Spinal cord (tissue), 10 donors: ENCODE results near the gene DNAH3. TPM values are rescaled to one million over a fixed set of nuclear protein-coding genes. Genes with fewer than 3 reads are reported as not detected.
A peak's percentile ranks its signal among the peaks of the same experiment; 100 is the strongest.
"Not testable (repeated sequence)": the region's sequence is repeated elsewhere in the genome, so short reads cannot be mapped to it uniquely, and the experiment has no call there.

Source experiments
- DNase-seq, 6 donors: peaks; one replicate each; pipeline versions ENCODE4 v3.0.0 to v3.0.0-alpha.2; 2013 to 2015; ENCODE audit warnings: low spot score in 6 of 6, low read depth in 4 of 6
- H3K27ac ChIP-seq: one replicate; pipeline ENCODE4 v1.5.1; 2013; ENCODE audit warnings: low read depth, low read length, control low read depth
- H3K27me3 ChIP-seq: one replicate; pipeline ENCODE4 v1.6.1; 2013; ENCODE audit warnings: low read length; ENCODE audit not compliant: control insufficient read depth, insufficient read depth
- H3K36me3 ChIP-seq: one replicate; pipeline ENCODE4 v1.6.1; 2013; ENCODE audit warnings: low read length; ENCODE audit not compliant: control insufficient read depth, insufficient read depth
- H3K4me1 ChIP-seq: one replicate; pipeline ENCODE4 v1.6.1; 2013; ENCODE audit warnings: low read length; ENCODE audit not compliant: control insufficient read depth, insufficient read depth
- H3K4me3 ChIP-seq: one replicate; pipeline ENCODE4 v1.5.1; 2013; ENCODE audit warnings: low read depth, low read length, control low read depth
- H3K9me3 ChIP-seq: one replicate; pipeline ENCODE4 v1.6.1; 2013; ENCODE audit warnings: low read length; ENCODE audit not compliant: control insufficient read depth, insufficient read depth
- WGBS: methylation state at CpG from one replicate; pipeline ENCODE4 v1.1.5; 2013; ENCODE audit warnings: missing lambda C conversion rate; ENCODE audit not compliant: insufficient coverage; 5-methylcytosine and 5-hydroxymethylcytosine counted together
- polyA plus RNA-seq, 2 donors: library from polyadenylated mRNA; unstranded; fragments of 120-200 nt; gene quantifications; one replicate each; pipeline ENCODE4 v1.2.1, GENCODE V29; 2013; ENCODE audit not compliant: insufficient read length in 2 of 2
- total RNA-seq, 2 donors: library from RNA; depleted of rRNA in 1 of 2; stranded (reverse); fragments of 120-200 nt in 1 of 2; fragments of >200 nt in 1 of 2; gene quantifications; one replicate each; pipeline versions ENCODE4 v1.2.3 to v1.2.4, GENCODE V29; 2013 to 2014
- donor health status: healthy.

The DNAH3 gene
- total and polyA plus RNA-seq, 4 donors, result 1.6 to 3.2 (median 1.9) TPM

DNA sequence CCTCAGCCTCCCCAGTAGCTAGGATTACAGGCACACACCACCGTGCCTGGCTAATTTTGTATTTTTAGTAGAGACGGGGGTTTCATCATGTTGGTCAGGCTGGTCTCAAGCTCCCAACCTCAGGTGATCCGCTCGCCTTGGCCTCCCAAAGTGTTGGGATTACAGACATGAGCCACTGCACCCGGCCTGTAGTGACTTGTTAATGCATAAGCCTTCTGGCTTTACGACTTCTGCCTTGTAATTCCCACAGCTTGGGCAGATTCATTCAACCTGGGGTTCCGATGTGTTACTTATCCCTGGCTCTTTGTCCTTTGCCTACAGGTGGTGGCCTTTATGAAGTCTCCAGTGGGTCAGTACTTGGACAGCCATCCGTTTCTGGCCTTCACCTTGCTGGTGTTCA lies 19.5 kb upstream of the DNAH3 start:
- H3K4me3 ChIP-seq, H3K27ac ChIP-seq, H3K4me1 ChIP-seq, H3K27me3 ChIP-seq, DNase-seq, H3K9me3 ChIP-seq: not testable (repeated sequence)
- WGBS, result 92% methylated on average over 6 of the region's 8 CpGs
- peaks cover 15% of the 10 kb centered on the region for H3K36me3 ChIP-seq

- no peaks in the 10 kb centered on the region for H3K27me3 ChIP-seq
- no peak for DNase-seq
- 100% methylated on average over 2 of the region's 5 CpGs for WGBS
- no peaks in the 10 kb centered on the region for H3K9me3 ChIP-seq
- H3K4me3 ChIP-seq, result no peak overlapping the region
- peaks cover 14% of the 10 kb centered on the region for H3K36me3 ChIP-seq
- no peak overlapping the region for H3K27ac ChIP-seq
- H3K4me1 ChIP-seq, result no peaks in the 10 kb centered on the region
These were observed 18.8 kb upstream of the DNAH3 start for GRCh38 chr16:21169249-21169981.

DNA sequence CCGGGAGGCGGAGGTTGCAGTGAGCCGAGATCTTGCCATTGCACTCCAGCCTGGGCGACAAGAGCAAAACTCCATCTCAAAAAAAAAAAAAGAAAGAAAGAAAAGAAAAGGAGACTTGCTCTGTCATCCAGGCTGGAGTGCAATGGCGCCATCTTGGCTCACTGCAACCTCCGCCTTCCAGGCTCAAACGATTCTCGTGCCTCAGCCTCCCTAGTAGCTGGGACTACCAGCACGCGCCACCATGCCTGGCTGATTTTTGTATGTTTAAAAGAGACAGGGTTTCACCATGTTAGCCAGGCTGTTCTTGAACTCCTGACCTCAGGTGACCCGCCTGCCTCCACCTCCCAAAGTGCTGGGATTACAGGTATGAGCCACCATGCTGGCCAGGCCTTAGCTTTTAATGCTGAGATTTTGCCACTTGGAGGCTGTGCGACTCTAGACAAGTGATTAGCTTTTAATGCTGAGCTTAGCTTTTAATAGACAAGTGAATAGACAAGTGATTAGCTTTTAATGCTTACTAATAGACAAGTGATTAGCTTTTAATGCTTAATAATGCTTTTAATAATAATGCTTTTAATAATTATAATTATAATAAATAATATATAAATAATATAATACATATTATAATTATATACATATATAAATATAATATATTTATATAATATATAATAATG lies 17.4 kb upstream of the DNAH3 start:
- Histone ChIP-seq H3K27ac (no peak overlapping the region), H3K4me1 (no peaks in the 10 kb centered on the region), H3K4me3 (no peak overlapping the region), H3K9me3 (no peaks in the 10 kb centered on the region), H3K36me3 (peaks cover 9% of the 10 kb centered on the region), H3K27me3 (no peaks in the 10 kb centered on the region)
- 95% methylated on average over 7 of the region's 12 CpGs for WGBS
- peak in 1 of 6 donors; percentile 18 for DNase-seq

DNA sequence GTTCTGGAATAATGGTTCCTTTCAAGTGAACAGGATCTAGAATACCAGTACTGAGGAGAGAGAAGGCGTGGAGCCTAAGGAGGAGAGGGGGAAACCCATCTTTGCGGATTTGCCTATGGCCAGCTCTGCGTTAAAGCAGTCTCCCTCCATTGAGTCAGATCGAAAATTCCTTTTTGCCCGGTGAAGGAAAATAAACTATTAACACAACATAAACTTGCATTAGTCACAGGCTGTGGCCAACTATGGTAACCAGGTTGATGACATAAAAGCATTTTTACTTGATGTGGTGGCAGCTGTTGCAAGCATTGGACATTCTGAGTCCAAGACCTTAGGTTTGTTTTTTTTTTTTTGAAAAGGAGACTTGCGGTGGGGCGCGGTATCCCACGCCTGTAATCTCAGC lies 16.7 kb upstream of the DNAH3 start:
- no peak for DNase-seq
- 100% methylated on average over 5 of the region's 9 CpGs for WGBS
- Histone ChIP-seq H3K4me1 (no peaks in the 10 kb centered on the region), H3K9me3 (no peaks in the 10 kb centered on the region), H3K27ac (no peak overlapping the region), H3K36me3 (peaks cover 9% of the 10 kb centered on the region), H3K4me3 (no peak overlapping the region), H3K27me3 (no peaks in the 10 kb centered on the region)

DNA sequence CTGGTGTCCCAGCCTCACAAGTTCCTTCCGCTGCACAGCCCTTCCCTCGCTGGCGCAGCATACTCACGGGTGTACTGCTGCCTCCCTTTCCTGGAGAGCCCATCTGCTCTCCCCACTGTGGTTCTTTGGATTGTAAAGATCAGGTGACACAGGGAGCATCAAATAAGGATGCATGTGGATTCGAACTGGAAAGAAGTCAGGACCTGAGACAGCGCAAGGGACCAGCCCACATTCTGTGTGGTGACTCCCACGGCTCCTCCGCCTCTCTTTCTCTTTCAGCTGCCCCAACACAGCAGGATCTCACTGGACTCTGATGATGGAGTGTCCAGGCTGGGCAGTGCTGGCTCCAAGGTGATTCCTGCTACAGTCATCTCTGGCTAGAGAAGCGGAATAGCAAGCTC lies 15.9 kb upstream of the DNAH3 start:
- DNase-seq, result no peak
- no peaks in the 10 kb centered on the region for H3K4me1 ChIP-seq
- H3K27ac ChIP-seq, result no peak overlapping the region
- H3K27me3 ChIP-seq, result no peaks in the 10 kb centered on the region
- no peak overlapping the region for H3K4me3 ChIP-seq
- no peaks in the 10 kb centered on the region for H3K9me3 ChIP-seq
- peaks cover 6% of the 10 kb centered on the region for H3K36me3 ChIP-seq
- 84% methylated on average over 9 of the region's 9 CpGs for WGBS

GRCh38 chr16:21164521-21165168 lies 14.0 kb upstream of the DNAH3 start:
- Histone ChIP-seq H3K4me1 (peaks cover 2% of the 10 kb centered on the region), H3K36me3 (peaks cover 6% of the 10 kb centered on the region), H3K4me3 (no peak overlapping the region), H3K27ac (no peak overlapping the region), H3K9me3 (no peaks in the 10 kb centered on the region), H3K27me3 (no peaks in the 10 kb centered on the region)
- peak in 1 of 6 donors; percentile 30 for DNase-seq
- 90% methylated on average over 6 of the region's 7 CpGs for WGBS

DNA sequence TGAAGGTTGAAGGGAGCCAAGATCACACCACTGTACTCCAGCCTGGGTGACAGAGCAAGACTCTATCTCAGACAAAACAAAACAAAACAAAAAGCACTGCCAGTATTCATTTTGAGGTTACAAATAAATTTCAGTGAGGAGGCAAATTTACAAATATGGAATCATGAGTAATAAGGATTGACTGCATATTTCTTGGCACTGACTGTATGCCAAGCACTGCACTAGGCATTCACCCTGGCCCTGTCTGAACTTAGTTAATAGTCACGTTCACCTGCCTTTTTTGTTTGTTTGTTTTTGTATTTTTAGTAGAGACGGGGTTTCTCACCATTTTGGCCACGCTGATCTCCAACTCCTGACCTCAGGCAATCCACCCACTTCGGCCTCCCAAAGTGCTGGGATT lies 12.9 kb upstream of the DNAH3 start:
- no peak overlapping the region for H3K4me3 ChIP-seq
- H3K27ac ChIP-seq, result no peak overlapping the region
- H3K27me3 ChIP-seq, result no peaks in the 10 kb centered on the region
- no peaks in the 10 kb centered on the region for H3K9me3 ChIP-seq
- H3K4me1 ChIP-seq, result peaks cover 13% of the 10 kb centered on the region
- peaks cover 6% of the 10 kb centered on the region for H3K36me3 ChIP-seq
- 100% methylated on average over 3 of the region's 4 CpGs for WGBS
- DNase-seq, result no peak

- no peaks in the 10 kb centered on the region for H3K9me3 ChIP-seq
- H3K36me3 ChIP-seq, result peaks cover 6% of the 10 kb centered on the region
- no peak overlapping the region for H3K27ac ChIP-seq
- H3K4me3 ChIP-seq, result no peak overlapping the region
- 80% methylated on average over 2 of the region's 7 CpGs for WGBS
- H3K4me1 ChIP-seq, result peaks cover 21% of the 10 kb centered on the region
- H3K27me3 ChIP-seq, result no peaks in the 10 kb centered on the region
- DNase-seq, result peak in 2 of 6 donors; percentile 74 to 76
These were observed 12.1 kb upstream of the DNAH3 start for GRCh38 chr16:21162661-21163151.

DNA sequence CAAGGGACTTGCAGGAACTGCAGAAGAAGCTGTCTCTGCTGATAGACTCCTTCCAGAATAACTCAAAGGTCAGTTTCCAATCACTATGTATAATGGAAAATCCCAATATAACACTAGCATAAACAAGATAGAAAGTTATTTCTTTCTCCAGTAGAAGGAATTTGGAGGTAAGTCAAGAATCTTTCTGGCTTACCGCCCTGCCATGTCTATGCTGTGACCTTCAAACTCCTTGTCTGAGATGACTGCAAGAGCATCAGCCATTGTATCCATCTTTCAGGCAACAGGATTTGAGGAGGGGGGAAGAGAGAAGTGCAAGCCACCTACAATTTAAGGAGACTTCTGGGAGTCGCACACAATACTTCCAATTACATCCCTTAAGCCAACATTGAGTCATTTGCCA lies 10.6 kb upstream of the DNAH3 start:
- Histone ChIP-seq H3K9me3 (no peaks in the 10 kb centered on the region), H3K4me1 (peaks cover 21% of the 10 kb centered on the region), H3K4me3 (no peak overlapping the region), H3K27ac (no peak overlapping the region), H3K27me3 (no peaks in the 10 kb centered on the region), H3K36me3 (peaks cover 2% of the 10 kb centered on the region)
- no CpG with 5 or more reads among the region's 2 CpGs for WGBS
- DNase-seq, result peak in 1 of 6 donors; percentile 14
